HEK293T (cell line): ENCODE results near the gene HSF5.

Source experiments
- CTCF ChIA-PET: fragments of 350-600 bp; formaldehyde crosslinking; extraction: SDS; loops from one replicate; lab custom pipeline; 2021; ENCODE audit warnings: antibody characterized with exemption, inconsistent platforms; lab: Yijun Ruan, JAX
- POLR2A ChIA-PET: fragments of 350-600 bp; formaldehyde crosslinking; extraction: SDS; loops from one replicate; lab custom pipeline; 2020; ENCODE audit warnings: antibody characterized with exemption, inconsistent platforms; lab: Yijun Ruan, JAX
- DNase-seq: peaks from one replicate; pipeline ENCODE4 v3.0.0; 2012; ENCODE audit warnings: mixed read lengths; ENCODE audit errors: extremely low spot score
- ARNT ChIP-seq: fragments of 450-650 bp; IDR thresholded peaks from 2 replicates; pipeline ENCODE4 v1.6.1; 2017; ENCODE audit warnings: mild to moderate bottlenecking
- BHLHE40 ChIP-seq: fragments of 450-650 bp; IDR thresholded peaks from 2 replicates; pipeline ENCODE4 v1.6.1; 2016; ENCODE audit warnings: mild to moderate bottlenecking, moderate library complexity, borderline replicate concordance
- CTBP1 ChIP-seq: fragments of 450-650 bp; IDR thresholded peaks from 2 replicates; pipeline ENCODE4 v1.6.1; 2016; ENCODE audit warnings: borderline replicate concordance
- ELF4 ChIP-seq: fragments of 450-650 bp; IDR thresholded peaks from 2 replicates; pipeline ENCODE4 v1.6.1; 2017; ENCODE audit warnings: antibody characterized with exemption
- FOXA1 ChIP-seq: fragments of 450-650 bp; IDR thresholded peaks from 2 replicates; pipeline ENCODE4 v1.6.1; 2016; ENCODE audit warnings: mild to moderate bottlenecking
- FOXK2 ChIP-seq: fragments of 450-650 bp; IDR thresholded peaks from 2 replicates; pipeline ENCODE4 v1.6.1; 2016; ENCODE audit warnings: mild to moderate bottlenecking
- FOXM1 ChIP-seq: fragments of 450-650 bp; IDR thresholded peaks from 2 replicates; pipeline ENCODE4 v1.6.1; 2017; ENCODE audit warnings: mild to moderate bottlenecking, borderline replicate concordance
- HDGF ChIP-seq: fragments of 450-650 bp; IDR thresholded peaks from 2 replicates; pipeline ENCODE4 v1.6.1; 2017; ENCODE audit warnings: antibody characterized with exemption, borderline replicate concordance
- L3MBTL2 ChIP-seq: fragments of 450-650 bp; conservative IDR thresholded peaks from 2 replicates; pipeline ENCODE4 v1.6.1; 2016; ENCODE audit warnings: mild to moderate bottlenecking
- LEF1 ChIP-seq: fragments of 450-650 bp; IDR thresholded peaks from 2 replicates; pipeline ENCODE4 v1.6.1; 2017; ENCODE audit warnings: mild to moderate bottlenecking, borderline replicate concordance
- NFRKB ChIP-seq: fragments of 450-650 bp; IDR thresholded peaks from 2 replicates; pipeline ENCODE4 v1.6.1; 2016; ENCODE audit warnings: mild to moderate bottlenecking, moderate library complexity
- SP1 ChIP-seq: fragments of 450-650 bp; IDR thresholded peaks from 2 replicates; pipeline ENCODE4 v1.6.1; 2017
- SUZ12 ChIP-seq: fragments of 450-650 bp; IDR thresholded peaks from 2 replicates; pipeline ENCODE4 v1.6.1; 2016; ENCODE audit warnings: mild to moderate bottlenecking
- TARDBP ChIP-seq: fragments of 450-650 bp; IDR thresholded peaks from 2 replicates; pipeline ENCODE4 v1.6.1; 2016
- ZNF384 ChIP-seq: fragments of 450-650 bp; IDR thresholded peaks from 2 replicates; pipeline ENCODE4 v1.6.1; 2016
- TF ChIP-seq, protein P1 (sequence below): fragments of 450-650 bp; IDR thresholded peaks from 2 replicates; pipeline ENCODE4 v1.6.1; 2016

Gene HSF5, protein sequence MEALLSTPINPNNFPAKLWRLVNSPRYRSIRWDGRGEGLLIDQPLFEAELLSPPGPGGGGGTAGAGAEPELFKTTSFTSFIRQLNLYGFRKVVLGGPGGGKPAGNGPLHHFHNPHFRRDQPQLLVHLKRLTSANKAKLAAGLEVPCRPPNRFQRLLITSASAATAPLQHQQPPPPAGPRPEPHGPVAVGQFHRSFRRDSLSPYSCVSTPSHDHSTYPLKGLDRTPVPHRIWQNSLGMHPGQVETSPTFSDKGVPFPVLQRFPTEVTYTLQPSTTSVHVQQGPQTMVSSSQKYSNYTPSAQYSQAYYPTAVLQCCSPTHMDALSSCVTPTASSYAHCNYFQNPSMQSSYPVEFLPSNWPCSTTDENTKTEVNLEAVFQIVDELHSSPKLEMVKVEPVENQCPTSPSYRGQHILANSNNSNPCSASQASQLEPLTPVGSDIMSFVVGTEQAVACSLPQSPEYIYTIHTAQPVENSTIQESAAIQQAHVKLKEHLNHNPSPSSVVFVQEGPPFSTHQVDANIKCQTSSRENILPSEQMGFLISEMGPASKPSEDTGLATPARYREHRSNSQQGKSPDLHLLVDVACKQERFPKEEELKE

DNA sequence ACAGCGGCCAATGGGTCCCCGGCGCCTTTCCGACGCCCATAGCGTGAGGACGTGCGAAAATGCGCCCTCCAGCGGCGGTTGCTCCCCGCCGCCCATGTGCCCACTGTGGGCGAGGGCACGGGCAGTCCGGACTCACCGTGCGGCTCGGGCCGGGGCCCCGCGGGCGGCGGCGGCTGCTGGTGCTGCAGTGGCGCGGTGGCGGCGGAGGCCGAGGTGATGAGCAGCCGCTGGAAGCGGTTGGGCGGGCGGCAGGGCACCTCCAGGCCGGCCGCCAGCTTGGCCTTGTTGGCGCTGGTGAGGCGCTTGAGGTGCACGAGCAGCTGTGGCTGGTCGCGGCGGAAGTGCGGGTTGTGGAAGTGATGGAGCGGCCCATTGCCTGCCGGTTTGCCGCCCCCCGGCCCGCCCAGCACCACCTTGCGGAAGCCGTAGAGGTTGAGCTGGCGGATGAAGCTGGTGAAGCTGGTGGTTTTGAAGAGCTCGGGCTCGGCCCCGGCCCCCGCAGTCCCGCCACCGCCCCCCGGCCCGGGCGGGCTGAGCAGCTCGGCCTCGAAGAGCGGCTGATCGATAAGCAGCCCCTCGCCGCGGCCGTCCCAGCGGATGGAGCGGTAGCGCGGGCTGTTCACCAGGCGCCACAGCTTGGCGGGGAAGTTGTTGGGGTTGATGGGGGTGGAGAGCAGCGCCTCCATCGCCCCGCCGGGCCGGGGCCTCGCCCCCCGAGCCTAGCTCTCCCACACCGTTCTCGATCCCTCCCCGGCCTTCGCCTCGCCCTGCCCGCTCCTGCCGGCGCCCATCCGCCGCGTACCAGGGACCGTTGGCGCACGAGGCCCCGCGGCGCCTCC lies at the start of gene HSF5:
TSS of gene HSF5 (minus strand) at position 820 of the 839 bp plus-strand sequence. CDS start at position 686, 134 bp downstream.
- POLR2A ChIA-PET: no interaction called here

DNA sequence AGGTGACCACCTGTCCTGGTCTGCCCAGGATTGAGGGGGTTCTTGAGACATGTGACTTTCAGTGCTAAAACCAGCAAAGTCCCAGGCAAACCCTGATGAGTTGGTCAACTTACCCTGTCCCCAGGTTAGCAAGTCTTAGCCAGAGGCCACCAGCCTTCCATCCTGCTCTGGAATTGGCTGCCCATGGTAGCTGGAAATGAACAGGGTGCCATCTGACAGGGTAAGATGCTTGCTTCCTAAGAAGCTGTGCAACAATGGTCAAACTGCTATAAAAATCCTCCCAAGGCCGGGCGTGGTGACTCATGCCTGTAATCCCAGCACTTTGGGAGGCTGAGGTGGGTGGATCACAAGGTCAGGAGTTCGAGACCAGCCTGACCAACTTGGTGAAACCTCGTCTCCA lies 49.1 kb upstream of the HSF5 start:
- ChIA-PET POLR2A (interaction anchor here (1.1 kb wide), 1 partner anchor 18 kb away, joined by 3 read pairs; no protein-coding TSS in a partner anchor), CTCF (no interaction called here)
- no peak for DNase-seq
- no peak for TF ChIP-seq ARNT
- TF ChIP-seq LEF1: no peak
- TF ChIP-seq L3MBTL2: no peak
- TF ChIP-seq, protein P1, sequence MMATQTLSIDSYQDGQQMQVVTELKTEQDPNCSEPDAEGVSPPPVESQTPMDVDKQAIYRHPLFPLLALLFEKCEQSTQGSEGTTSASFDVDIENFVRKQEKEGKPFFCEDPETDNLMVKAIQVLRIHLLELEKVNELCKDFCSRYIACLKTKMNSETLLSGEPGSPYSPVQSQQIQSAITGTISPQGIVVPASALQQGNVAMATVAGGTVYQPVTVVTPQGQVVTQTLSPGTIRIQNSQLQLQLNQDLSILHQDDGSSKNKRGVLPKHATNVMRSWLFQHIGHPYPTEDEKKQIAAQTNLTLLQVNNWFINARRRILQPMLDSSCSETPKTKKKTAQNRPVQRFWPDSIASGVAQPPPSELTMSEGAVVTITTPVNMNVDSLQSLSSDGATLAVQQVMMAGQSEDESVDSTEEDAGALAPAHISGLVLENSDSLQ: no peak
- no peak for TF ChIP-seq FOXK2
- TF ChIP-seq CTBP1: no peak
- no peak for TF ChIP-seq ZNF384

More for the DNA sequence above, at the start of gene HSF5:
- CTCF ChIA-PET: no interaction called here
- TF ChIP-seq, protein P1: no peak
- no peak for TF ChIP-seq TARDBP
- no peak for TF ChIP-seq FOXK2
- TF ChIP-seq LEF1: no peak
- no peak for TF ChIP-seq SP1
- TF ChIP-seq ARNT: no peak
- no peak for TF ChIP-seq ELF4
- no peak for TF ChIP-seq ZNF384
- TF ChIP-seq FOXM1: no peak
- TF ChIP-seq SUZ12: no peak
- TF ChIP-seq NFRKB: no peak
- TF ChIP-seq L3MBTL2: no peak
- no peak for TF ChIP-seq BHLHE40
- TF ChIP-seq CTBP1: no peak
- no peak for TF ChIP-seq HDGF
- TF ChIP-seq FOXA1: no peak
- DNase-seq: no peak

DNA sequence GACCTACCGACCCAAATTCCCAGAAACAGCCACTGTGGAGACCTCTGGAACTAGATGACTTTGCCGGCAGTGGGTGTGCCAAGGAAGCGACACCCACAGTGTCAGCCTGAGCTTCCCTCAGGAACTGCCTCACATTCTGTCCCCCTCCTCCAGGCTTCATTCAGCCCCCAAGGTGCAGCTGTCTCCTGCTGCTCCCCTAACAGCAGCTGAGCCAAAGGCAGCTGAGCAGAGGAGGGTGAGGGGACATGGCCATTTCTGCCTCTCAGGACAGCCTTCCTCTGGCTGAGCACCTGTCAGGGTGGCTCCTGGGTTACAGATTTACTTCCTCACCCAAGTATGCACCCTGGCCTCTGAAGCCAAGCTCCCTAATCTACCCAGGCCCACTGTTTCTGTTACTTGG lies 48.3 kb upstream of the HSF5 start:
- POLR2A ChIA-PET: interaction anchor here (1.1 to 1.2 kb wide), 2 partner anchors 18 to 94 kb away, joined by 3 read pairs; no protein-coding TSS in a partner anchor
- CTCF ChIA-PET: interaction anchor here (0.6 kb wide), 1 partner anchor 23 kb away, joined by 3 read pairs; no protein-coding TSS in a partner anchor
- TF ChIP-seq L3MBTL2 (no peak), LEF1 (no peak), BHLHE40 (no peak), FOXK2 (no peak), NFRKB (no peak), FOXA1 (no peak), FOXM1 (no peak), SP1 (no peak)
- DNase-seq: no peak

DNA sequence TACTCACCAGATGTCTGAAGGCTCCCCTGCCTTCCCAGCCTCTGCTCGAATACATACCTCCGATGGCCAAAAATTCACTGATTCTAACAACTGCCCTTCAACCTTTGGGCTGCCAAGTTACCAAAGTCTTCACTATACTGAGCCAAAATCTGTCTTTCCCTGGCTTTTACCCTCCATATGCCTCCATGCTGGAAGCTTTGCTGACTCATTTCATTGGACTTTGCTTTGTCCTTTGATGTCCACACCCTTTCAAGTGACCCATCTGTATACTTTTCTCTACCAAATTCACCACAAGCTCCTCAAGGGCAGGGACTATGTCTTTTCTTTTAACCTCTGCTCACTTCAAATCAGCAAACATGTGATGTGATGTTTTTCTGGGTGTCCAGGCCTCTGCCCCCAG lies 47.2 kb upstream of the HSF5 start:
- ChIA-PET POLR2A (interaction anchor here (1.2 to 2.9 kb wide), 3 partner anchors 17 to 96 kb away, joined by 3 to 14 read pairs (median 3); no protein-coding TSS in a partner anchor), CTCF (interaction anchor here (1.7 kb wide), 1 partner anchor 42 kb away, joined by 5 read pairs; no protein-coding TSS in a partner anchor)
- no peak for DNase-seq

DNA sequence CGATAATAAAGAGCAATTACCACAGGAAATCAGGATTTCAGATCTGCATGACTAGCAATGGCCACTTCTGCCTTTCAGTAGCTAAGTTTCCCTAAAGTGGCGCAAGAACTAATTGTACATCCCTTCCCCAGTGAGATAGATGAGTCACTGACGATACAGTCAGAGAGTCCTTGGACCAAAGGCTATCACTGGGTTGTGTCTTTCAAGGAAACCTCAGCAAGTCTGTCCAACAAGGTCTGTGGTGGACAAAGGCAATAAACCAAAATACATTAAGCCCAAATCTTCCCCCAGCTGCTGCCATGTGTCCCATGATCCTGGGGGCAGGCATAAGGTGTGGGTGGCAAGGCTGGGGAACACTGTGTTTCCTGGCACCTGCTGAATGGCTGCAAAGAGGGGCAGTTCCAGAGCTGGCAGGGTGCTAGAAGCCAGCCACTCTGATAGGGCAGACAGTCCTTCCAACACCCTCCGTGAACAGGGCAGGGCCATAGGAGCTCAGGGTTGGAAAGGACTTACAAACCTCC lies 46.8 kb upstream of the HSF5 start:
- POLR2A ChIA-PET: interaction anchor here (0.8 to 2.9 kb wide), 4 partner anchors 14 to 97 kb away, joined by 3 to 14 read pairs (median 4); no protein-coding TSS in a partner anchor
- TF ChIP-seq, protein P1: no peak
- no peak for TF ChIP-seq NFRKB
- no peak for TF ChIP-seq HDGF
- TF ChIP-seq L3MBTL2: no peak
- no peak for TF ChIP-seq ELF4
- no peak for TF ChIP-seq FOXM1
- TF ChIP-seq FOXK2: no peak
- TF ChIP-seq LEF1: no peak
- CTCF ChIA-PET: interaction anchor here (1.7 kb wide), 1 partner anchor 42 kb away, joined by 5 read pairs; no protein-coding TSS in a partner anchor
- DNase-seq: no peak

More for the DNA sequence above, 47.2 kb upstream of the HSF5 start:
- no peak for TF ChIP-seq FOXK2
- no peak for TF ChIP-seq ELF4
- TF ChIP-seq TARDBP: no peak
- no peak for TF ChIP-seq FOXA1
- TF ChIP-seq L3MBTL2: no peak
- no peak for TF ChIP-seq ARNT
- TF ChIP-seq ZNF384: no peak
- TF ChIP-seq HDGF: no peak
- TF ChIP-seq LEF1: no peak
- TF ChIP-seq CTBP1: no peak
- TF ChIP-seq BHLHE40: no peak
- TF ChIP-seq SUZ12: no peak
- no peak for TF ChIP-seq NFRKB
